PC-9 (cell line): ENCODE measurements around the gene CAMTA1. TPM values are rescaled to one million over a fixed set of nuclear protein-coding genes. Genes with fewer than 3 reads are reported as not detected.

Experiments used
- BruUV-seq: library from RNA; stranded (reverse); fragments of 400-500 nt; replicated peaks from 2 replicates; lab custom pipeline; 2021; lab: Mats Ljungman, UMichigan
- CTCF ChIA-PET: fragments of 300-600 bp; sonication (Branson Sonifier 250); formaldehyde crosslinking; loops from one replicate; lab custom pipeline; 2022; ENCODE audit warnings: antibody characterized with exemption; lab: Charles Lee
- POLR2A ChIA-PET: fragments of 300-600 bp; sonication (Branson Sonifier 250); formaldehyde crosslinking; loops from one replicate; lab custom pipeline; 2022; ENCODE audit warnings: antibody characterized with exemption; ENCODE audit not compliant: unreplicated experiment; lab: Charles Lee
- DNase-seq, 2 experiments: peaks; one replicate each; pipeline versions ENCODE4 v3.0.0 to v3.0.0-alpha.2; 2015 to 2022; ENCODE audit warnings: mixed read lengths in 1 of 2
- H2AFZ ChIP-seq: fragments of 200-600 bp; sonication (generic); 2 replicates; pipeline ENCODE4 v1.8.1; 2017; ENCODE audit warnings: antibody characterized with exemption
- H3F3A ChIP-seq: fragments of 200-600 bp; sonication (generic); 2 replicates; pipeline ENCODE4 v1.8.1; 2017; ENCODE audit warnings: antibody characterized with exemption, mild to moderate bottlenecking, low read depth; ENCODE audit not compliant: insufficient read depth
- H3K27ac ChIP-seq: fragments of 200-600 bp; sonication (generic); 2 replicates; pipeline ENCODE4 v1.6.1; 2016; ENCODE audit warnings: mixed run types
- H3K27me3 ChIP-seq: fragments of 200-600 bp; sonication (generic); 2 replicates; pipeline ENCODE4 v1.6.1; 2016; ENCODE audit warnings: low read depth, mixed run types; ENCODE audit not compliant: insufficient read depth
- H3K36me3 ChIP-seq: fragments of 200-600 bp; sonication (generic); 2 replicates; pipeline ENCODE4 v1.6.1; 2016; ENCODE audit warnings: low read depth, mixed run types
- H3K4me1 ChIP-seq: fragments of 200-600 bp; sonication (generic); replicated peaks from 2 replicates; pipeline ENCODE4 v1.6.1; 2016; ENCODE audit warnings: mixed run types; ENCODE audit not compliant: insufficient read depth
- H3K4me2 ChIP-seq: fragments of 200-600 bp; sonication (generic); 2 replicates; pipeline ENCODE4 v1.6.1; 2017; ENCODE audit warnings: mixed run types
- H3K4me3 ChIP-seq: fragments of 200-600 bp; sonication (generic); 2 replicates; pipeline ENCODE4 v1.6.1; 2016; ENCODE audit warnings: mixed run types
- H3K79me2 ChIP-seq: fragments of 200-600 bp; sonication (generic); 2 replicates; pipeline ENCODE4 v1.6.1; 2017; ENCODE audit warnings: low read depth, mixed run types
- H3K9me2 ChIP-seq: fragments of 200-600 bp; sonication (generic); 2 replicates; pipeline ENCODE4 v1.8.1; 2017; ENCODE audit warnings: mild to moderate bottlenecking; ENCODE audit not compliant: insufficient read depth
- H3K9me3 ChIP-seq: fragments of 200-600 bp; sonication (generic); 2 replicates; pipeline ENCODE4 v1.8.1; 2016; ENCODE audit warnings: low read depth; ENCODE audit not compliant: insufficient read depth
- H4K20me1 ChIP-seq: fragments of 200-600 bp; sonication (generic); 2 replicates; pipeline ENCODE4 v1.8.1; 2017; ENCODE audit not compliant: insufficient read depth
- EZH2 ChIP-seq: fragments of 200-600 bp; sonication (generic); IDR thresholded peaks from 2 replicates; pipeline ENCODE4 v1.8.0; 2017; ENCODE audit warnings: antibody characterized with exemption, low read depth
- intact Hi-C: fragments of 100-400 bp; cut with micrococcal nuclease; formaldehyde crosslinking; loops from one replicate; pipeline ENCODE4 v1.10.0; 2022; ENCODE audit not compliant: unreplicated experiment
- total RNA-seq: library from RNA; stranded (reverse); gene quantifications from 2 replicates; pipeline ENCODE4 v1.2.3, GENCODE V29; 2021
- TF ChIP-seq, protein P1 (sequence below): fragments of 200-600 bp; sonication (generic); conservative IDR thresholded peaks from 2 replicates; pipeline ENCODE4 v1.6.1; 2017; ENCODE audit warnings: mixed run types, antibody characterized with exemption, mild to moderate bottlenecking, moderate library complexity

Gene CAMTA1
- total RNA-seq, 1 experiment from 2014 or later: 72.3 TPM

DNA sequence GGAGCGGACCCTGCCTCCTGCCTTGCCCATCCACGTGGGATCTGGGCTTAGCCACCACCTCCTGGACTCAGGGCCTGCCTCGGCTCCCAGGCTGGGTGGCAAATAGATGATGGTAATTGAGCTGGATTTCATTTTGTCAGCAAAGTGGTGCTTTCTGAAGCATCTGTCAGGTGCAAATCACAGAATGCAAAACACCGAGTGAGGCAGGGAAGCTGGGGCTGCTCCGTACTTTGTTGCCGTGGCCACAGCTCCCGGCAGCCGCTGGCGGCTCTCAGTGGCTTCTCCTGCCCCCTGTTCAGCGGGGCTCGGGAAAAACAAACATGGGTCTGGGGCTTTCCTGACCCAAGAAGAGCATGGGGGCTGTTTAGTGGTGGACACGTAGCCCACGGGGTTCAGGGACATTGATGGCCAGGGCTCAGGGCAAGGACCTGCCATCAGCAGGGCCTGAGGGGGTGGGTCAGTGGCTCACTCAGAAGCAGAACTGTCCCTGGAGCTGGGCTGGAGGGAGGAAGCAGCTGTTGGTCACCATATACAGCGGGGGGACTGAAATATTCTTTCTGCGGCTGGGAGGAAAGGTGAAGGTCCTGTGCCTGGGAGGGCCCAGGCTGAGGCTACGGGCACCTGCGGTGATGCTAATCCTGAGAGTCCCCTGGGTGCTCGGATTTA is 855.8 kb downstream of the CAMTA1 start:
- intact Hi-C loops: no loop called here
- H3K27me3 ChIP-seq: peaks cover 75% of the 10 kb centered on the region
- H3K4me2 ChIP-seq: no peak overlapping the region
- BruUV-seq: no TSS peak
- no peaks in the 10 kb centered on the region for H3K79me2 ChIP-seq
- no peaks in the 10 kb centered on the region for H3K36me3 ChIP-seq
- no peak overlapping the region for H3K27ac ChIP-seq
- no peaks in the 10 kb centered on the region for H3F3A ChIP-seq
- ChIA-PET CTCF (no interaction called here), POLR2A (no interaction called here)
- no peak for DNase-seq
- no peaks in the 10 kb centered on the region for H4K20me1 ChIP-seq
- no peaks in the 10 kb centered on the region for H3K4me1 ChIP-seq
- H3K9me2 ChIP-seq: no peaks in the 10 kb centered on the region
- no peak overlapping the region for H2AFZ ChIP-seq
- no peaks in the 10 kb centered on the region for H3K9me3 ChIP-seq
- no peak overlapping the region for H3K4me3 ChIP-seq
- TF ChIP-seq, protein P1, sequence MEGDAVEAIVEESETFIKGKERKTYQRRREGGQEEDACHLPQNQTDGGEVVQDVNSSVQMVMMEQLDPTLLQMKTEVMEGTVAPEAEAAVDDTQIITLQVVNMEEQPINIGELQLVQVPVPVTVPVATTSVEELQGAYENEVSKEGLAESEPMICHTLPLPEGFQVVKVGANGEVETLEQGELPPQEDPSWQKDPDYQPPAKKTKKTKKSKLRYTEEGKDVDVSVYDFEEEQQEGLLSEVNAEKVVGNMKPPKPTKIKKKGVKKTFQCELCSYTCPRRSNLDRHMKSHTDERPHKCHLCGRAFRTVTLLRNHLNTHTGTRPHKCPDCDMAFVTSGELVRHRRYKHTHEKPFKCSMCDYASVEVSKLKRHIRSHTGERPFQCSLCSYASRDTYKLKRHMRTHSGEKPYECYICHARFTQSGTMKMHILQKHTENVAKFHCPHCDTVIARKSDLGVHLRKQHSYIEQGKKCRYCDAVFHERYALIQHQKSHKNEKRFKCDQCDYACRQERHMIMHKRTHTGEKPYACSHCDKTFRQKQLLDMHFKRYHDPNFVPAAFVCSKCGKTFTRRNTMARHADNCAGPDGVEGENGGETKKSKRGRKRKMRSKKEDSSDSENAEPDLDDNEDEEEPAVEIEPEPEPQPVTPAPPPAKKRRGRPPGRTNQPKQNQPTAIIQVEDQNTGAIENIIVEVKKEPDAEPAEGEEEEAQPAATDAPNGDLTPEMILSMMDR: no peak
- no peak for TF ChIP-seq EZH2

DNA sequence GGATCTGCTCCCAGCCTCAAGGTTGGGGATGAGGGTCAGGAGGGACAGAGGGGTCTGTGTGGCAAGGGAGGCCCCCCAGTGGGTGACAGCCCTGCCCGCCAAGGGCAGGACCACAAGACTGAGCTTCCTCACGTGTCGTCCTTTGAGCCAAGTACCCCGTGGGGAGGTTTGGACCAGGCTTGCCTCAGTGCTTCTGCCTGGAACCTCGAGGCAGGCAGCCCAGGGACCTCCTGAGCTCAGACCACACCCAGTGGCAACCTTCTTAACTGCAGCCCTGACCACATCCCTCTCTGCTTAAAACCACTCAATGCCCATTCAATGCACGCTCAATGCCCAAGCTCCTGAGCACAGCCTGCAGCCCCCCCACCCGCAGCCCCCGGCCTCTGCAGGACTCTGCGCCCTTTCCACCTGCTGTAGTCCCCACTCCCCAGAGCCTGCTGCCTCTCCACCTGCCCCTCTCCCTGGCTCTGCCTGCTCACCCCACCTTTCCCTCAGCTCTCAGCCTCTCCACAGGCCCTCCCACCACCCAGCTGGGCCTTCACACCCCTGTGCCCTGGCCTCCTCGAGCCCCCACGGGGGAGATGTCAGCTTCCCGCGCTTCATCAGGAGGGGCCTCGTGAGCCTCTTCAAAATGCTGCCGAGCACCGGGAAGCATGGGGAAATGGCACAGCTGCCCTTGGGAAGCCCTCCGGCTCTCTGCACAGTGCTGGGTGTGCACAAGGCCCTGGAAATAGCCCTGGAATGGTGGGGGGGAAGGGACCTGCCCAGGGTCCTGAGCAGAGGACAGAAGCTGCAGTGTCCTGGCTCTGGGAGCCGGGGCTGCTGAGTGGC is 856.5 kb downstream of the CAMTA1 start:
- no peaks in the 10 kb centered on the region for H3K9me2 ChIP-seq
- H3K27ac ChIP-seq: no peak overlapping the region
- H2AFZ ChIP-seq: no peak overlapping the region
- H3K4me2 ChIP-seq: no peak overlapping the region
- peaks cover 67% of the 10 kb centered on the region for H3K27me3 ChIP-seq
- ChIA-PET CTCF (no interaction called here), POLR2A (no interaction called here)
- DNase-seq: no peak
- H4K20me1 ChIP-seq: no peaks in the 10 kb centered on the region
- no peaks in the 10 kb centered on the region for H3K9me3 ChIP-seq
- no peak for TF ChIP-seq EZH2
- no peak overlapping the region for H3K4me3 ChIP-seq
- BruUV-seq: no TSS peak
- H3F3A ChIP-seq: no peaks in the 10 kb centered on the region
- no peaks in the 10 kb centered on the region for H3K4me1 ChIP-seq
- H3K36me3 ChIP-seq: no peaks in the 10 kb centered on the region
- no peaks in the 10 kb centered on the region for H3K79me2 ChIP-seq
- intact Hi-C loops: no loop called here

DNA sequence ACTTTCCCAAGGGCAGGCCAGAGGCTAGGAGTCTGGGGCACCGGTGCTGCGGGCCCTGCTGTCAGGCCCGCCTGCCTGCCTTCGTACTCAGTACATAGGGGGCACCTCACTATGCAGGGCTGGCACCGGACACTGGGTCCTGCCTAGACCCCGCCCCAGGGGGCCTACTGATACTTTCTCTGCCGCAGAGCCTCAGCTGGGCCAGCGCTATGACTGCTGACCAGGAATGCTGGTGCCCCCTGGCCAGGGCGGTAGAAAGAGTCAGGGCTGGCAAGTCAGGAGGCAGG is 857.1 kb downstream of the CAMTA1 start:
- H4K20me1 ChIP-seq: no peaks in the 10 kb centered on the region
- no peaks in the 10 kb centered on the region for H3K9me2 ChIP-seq
- no peaks in the 10 kb centered on the region for H3F3A ChIP-seq
- H3K79me2 ChIP-seq: no peaks in the 10 kb centered on the region
- intact Hi-C loops: no loop called here
- no peaks in the 10 kb centered on the region for H3K9me3 ChIP-seq
- H3K4me1 ChIP-seq: no peaks in the 10 kb centered on the region
- ChIA-PET CTCF (no interaction called here), POLR2A (no interaction called here)
- no peak overlapping the region for H3K4me2 ChIP-seq
- H3K36me3 ChIP-seq: no peaks in the 10 kb centered on the region
- DNase-seq: no peak
- BruUV-seq: no TSS peak
- H3K4me3 ChIP-seq: no peak overlapping the region
- H3K27me3 ChIP-seq: peaks cover 62% of the 10 kb centered on the region
- no peak for TF ChIP-seq EZH2
- TF ChIP-seq, protein P1: no peak
- no peak overlapping the region for H3K27ac ChIP-seq
- no peak overlapping the region for H2AFZ ChIP-seq
